ENCODE measurements around the gene KIF12. TPM values are rescaled to one million over a fixed set of nuclear protein-coding genes. Genes with fewer than 3 reads are reported as not detected.

KIF12 gene
- total and polyA plus RNA-seq, 12 donors, result 0.13 to 0.45 TPM; not detected in 10

Other genes starting within 250 kb of the KIF12 start
- gene ZNF618, start 223.0 kb downstream of the KIF12 start, total RNA-seq, result 1 to 10 TPM; 1.1 to 2.5 (median 1.6) TPM
- 1 to 10 TPM in 1 of 2 donors, under 1 TPM in 1; 0.59 to 1.1 TPM for gene ZNF618, start 223.0 kb downstream of the KIF12 start, polyA plus RNA-seq
- not detected for gene AMBP, start 21.0 kb downstream of the KIF12 start, total RNA-seq
- gene AMBP, start 21.0 kb downstream of the KIF12 start, polyA plus RNA-seq, result under 1 TPM in 1 of 2 donors, not detected in 1; 0.01 TPM
- gene COL27A1, start 56.2 kb upstream of the KIF12 start, total RNA-seq, result 10 to 100 TPM in 2 of 10 donors, 1 to 10 TPM in 8; 4.1 to 11.5 (median 5.1) TPM
- 10 to 100 TPM in 1 of 2 donors, 1 to 10 TPM in 1; 3.1 to 35.8 TPM for gene COL27A1, start 56.2 kb upstream of the KIF12 start, polyA plus RNA-seq
- under 1 TPM in 3 of 10 donors, not detected in 7; 0.37 to 0.70 (median 0.55) TPM for gene ORM1, start 223.8 kb upstream of the KIF12 start, total RNA-seq
- under 1 TPM; 0.13 to 0.59 TPM for gene ORM1, start 223.8 kb upstream of the KIF12 start, polyA plus RNA-seq
- not detected for gene ORM2, start 230.6 kb upstream of the KIF12 start, total RNA-seq
- gene ORM2, start 230.6 kb upstream of the KIF12 start, polyA plus RNA-seq, result under 1 TPM in 1 of 2 donors, not detected in 1; 0.44 TPM

Measured in heart right ventricle (tissue), 12 donors.